ENCODE data around the gene ABHD17C. TPM values are rescaled to one million over a fixed set of nuclear protein-coding genes. Genes with fewer than 3 reads are reported as not detected.

Gene ABHD17C
- total and polyA plus RNA-seq, 2 of the 8 experiments (the other 6 are each of a cell fraction or from before 2014, with no cell fraction given), result 20.2 to 29.8 TPM

GRCh38 chr15:80689294-80689693 lies 5.8 kb upstream of the ABHD17C start:
- Histone ChIP-seq H3K23ac (ENCODE audit: insufficient read length) (no peak overlapping the region), H3K4me3 (ENCODE audit: extremely low read depth in 1 of 4, insufficient read depth in 2 of 4, low read depth in 3 of 4, low read length in 4 of 4) (no peak overlapping the region), H4K8ac (ENCODE audit: extremely low read depth, insufficient read depth, low read length) (no peak overlapping the region), H3K4me2 (ENCODE audit: insufficient read depth in 1 of 2, low read depth in 2 of 2, low read length in 2 of 2) (no peak overlapping the region), H2AK5ac (ENCODE audit: low read depth, low read length) (no peak overlapping the region), H3K9ac (replicated peaks in 1 of 4; ENCODE audit: extremely low read depth in 1 of 4, low read depth in 3 of 4, low read length in 3 of 4) (no peak overlapping the region), H3K79me1 (ENCODE audit: low read depth, low read length) (no peaks in the 10 kb centered on the region), H2BK5ac (ENCODE audit: low read depth, low read length) (no peak overlapping the region), H2BK20ac (ENCODE audit: low read length) (no peak overlapping the region), H3K9me3 (ENCODE audit: insufficient read depth in 2 of 2, low read depth in 1 of 2, low read length in 1 of 2) (no peaks in the 10 kb centered on the region), H3K4ac (replicated peaks; ENCODE audit: insufficient read length, low read depth, low read length) (no peak overlapping the region), H3K14ac (ENCODE audit: insufficient read length) (no peak overlapping the region), H3K79me2 (ENCODE audit: control insufficient read depth in 1 of 2, insufficient read depth in 2 of 2, low read length in 2 of 2) (no peaks in the 10 kb centered on the region), H3K56ac (replicated peaks; ENCODE audit: insufficient read length, low read depth, low read length) (no peak overlapping the region), H2BK120ac (replicated peaks; ENCODE audit: low read depth, low read length) (no peak overlapping the region), H3K36me3 (ENCODE audit: control insufficient read depth in 2 of 4, insufficient read depth in 4 of 4, low read length in 3 of 4) (no peaks in the 10 kb centered on the region), H3K4me1 (replicated peaks in 1 of 4; ENCODE audit: control insufficient read depth in 3 of 4, insufficient read depth in 4 of 4, low read length in 3 of 4) (peaks cover 0 to 1% (median 0%) of the 10 kb centered on the region in 4 experiments; a peak in 1 of 7 replicates), H3K18ac (ENCODE audit: extremely low read depth, low read length) (no peak overlapping the region), H4K20me1 (replicated peaks in 1 of 2; ENCODE audit: control insufficient read depth in 1 of 2, insufficient read depth in 2 of 2, low read length in 2 of 2) (no peaks in the 10 kb centered on the region), H4K5ac (ENCODE audit: insufficient read length, low read depth, low read length) (no peak overlapping the region), H2BK15ac (ENCODE audit: low read length) (no peak overlapping the region), H3K23me2 (ENCODE audit: low read depth, low read length) (peaks cover under 1% of the 10 kb centered on the region; the same call in 1 of the 2 replicates), H3K27ac (ENCODE audit: low read depth, low read length) (no peak overlapping the region), H2AFZ (ENCODE audit: low read length) (no peak overlapping the region), H2BK12ac (ENCODE audit: low read depth, low read length) (no peak overlapping the region), H3K27me3 (replicated peaks in 1 of 4; ENCODE audit: control insufficient read depth in 3 of 4, extremely low read depth in 1 of 4, insufficient read depth in 3 of 4, low read length in 3 of 4) (peaks cover 0 to 7% (median 3%) of the 10 kb centered on the region in 4 experiments; a peak in 4 of 7 replicates), H4K91ac (replicated peaks; ENCODE audit: insufficient read length, low read length) (no peak overlapping the region)
- FAIRE-seq, result no peak
- ChIA-PET CTCF (ENCODE audit: partially characterized antibody) (interaction anchor here (0.6 to 1.4 kb wide), 2 partner anchors 233 to 1100 kb away, joined by 3 to 4 read pairs; no protein-coding TSS in a partner anchor), POLR2A (ENCODE audit: partially characterized antibody) (no interaction called here)
- TF ChIP-seq RXRA (IDR thresholded peaks at IDR 0.05; ENCODE audit: insufficient read depth, low read depth, low read length) (no peak), NANOG (IDR thresholded peaks at IDR 0.05; ENCODE audit: insufficient read depth, low read depth, low read length, poor library complexity, severe bottlenecking) (no peak), RFX5 (IDR thresholded peaks at IDR 0.05; ENCODE audit: borderline replicate concordance, low read depth, low read length) (no peak), MAFK (IDR thresholded peaks at IDR 0.05; ENCODE audit: low read depth, low read length) (peak; percentile 18; the same call in 1 of the 2 replicates), RAD21 (IDR thresholded peaks at IDR 0.05 in 1 of 2, conservative IDR thresholded peaks at IDR 0.05 in 1 of 2; ENCODE audit: low read depth in 2 of 2, low read length in 2 of 2) (no peak), TEAD4 (IDR thresholded peaks at IDR 0.05; ENCODE audit: low read depth, low read length) (no peak)
- DNase-seq (ENCODE audit: low read depth in 1 of 2, low spot score in 2 of 2), result no peak

Data from H1 (cell line).